ENCODE measurements around the gene CBLN3.
"Not testable (repeated sequence)": the region's sequence is repeated elsewhere in the genome, so short reads cannot be mapped to it uniquely, and the experiment has no call there.

The CBLN3 gene

GRCh38 chr14:24389226-24389848, 40.1 kb downstream of the CBLN3 start:
- Histone ChIP-seq H3K36me3 (ENCODE audit: control insufficient read depth, insufficient read depth, low read length) (no peaks in the 10 kb centered on the region), H3K4me3 (ENCODE audit: extremely low read depth, insufficient read depth, low read length, poor library complexity, severe bottlenecking) (no peak overlapping the region), H3K27ac (ENCODE audit: low read depth, low read length, severe bottlenecking) (no peak overlapping the region), H3K9me3 (ENCODE audit: control insufficient read depth, low read length) (no peaks in the 10 kb centered on the region), H3K4me1 (ENCODE audit: control insufficient read depth, insufficient read depth, low read length, poor library complexity, severe bottlenecking) (peaks cover 3% of the 10 kb centered on the region)
- WGBS, 2 experiments (ENCODE audit: insufficient coverage in 2 of 2) = 85 to 89% methylated on average over 4 to 7 of the region's 11 CpGs

- Histone ChIP-seq H3K4me1 (ENCODE audit: control insufficient read depth, insufficient read depth, low read length, poor library complexity, severe bottlenecking) (peaks cover 3% of the 10 kb centered on the region), H3K4me3 (ENCODE audit: extremely low read depth, insufficient read depth, low read length, poor library complexity, severe bottlenecking) (no peak overlapping the region), H3K9me3 (ENCODE audit: control insufficient read depth, low read length) (no peaks in the 10 kb centered on the region), H3K27ac (ENCODE audit: low read depth, low read length, severe bottlenecking) (no peak overlapping the region), H3K36me3 (ENCODE audit: control insufficient read depth, insufficient read depth, low read length) (no peaks in the 10 kb centered on the region)
- WGBS, 2 experiments (ENCODE audit: insufficient coverage in 2 of 2) = 81 to 86% methylated on average over 1 of the region's 2 CpGs
Measured at GRCh38 chr14:24388474-24389179, 40.8 kb downstream of the CBLN3 start.

- H3K9me3 ChIP-seq (ENCODE audit: control insufficient read depth, low read length); H3K4me1 ChIP-seq (ENCODE audit: control insufficient read depth, insufficient read depth, low read length, poor library complexity, severe bottlenecking); H3K4me3 ChIP-seq (ENCODE audit: extremely low read depth, insufficient read depth, low read length, poor library complexity, severe bottlenecking); H3K36me3 ChIP-seq (ENCODE audit: control insufficient read depth, insufficient read depth, low read length); H3K27ac ChIP-seq (ENCODE audit: low read depth, low read length, severe bottlenecking): not testable (repeated sequence)
- 95% methylated on average over 2 to 5 of the region's 5 CpGs for WGBS, 2 experiments (ENCODE audit: insufficient coverage in 2 of 2)
Measured at GRCh38 chr14:24387579-24387978, 41.9 kb downstream of the CBLN3 start.

GRCh38 chr14:24387009-24387345, 42.5 kb downstream of the CBLN3 start:
- Histone ChIP-seq H3K4me3 (ENCODE audit: extremely low read depth, insufficient read depth, low read length, poor library complexity, severe bottlenecking) (no peak overlapping the region), H3K9me3 (ENCODE audit: control insufficient read depth, low read length) (no peaks in the 10 kb centered on the region), H3K4me1 (ENCODE audit: control insufficient read depth, insufficient read depth, low read length, poor library complexity, severe bottlenecking) (no peaks in the 10 kb centered on the region), H3K36me3 (ENCODE audit: control insufficient read depth, insufficient read depth, low read length) (no peaks in the 10 kb centered on the region), H3K27ac (ENCODE audit: low read depth, low read length, severe bottlenecking) (no peak overlapping the region)
- WGBS, 2 experiments (ENCODE audit: insufficient coverage in 2 of 2) = 60 to 80% methylated on average over 1 to 2 of the region's 2 CpGs

GRCh38 chr14:24385524-24385923, 43.9 kb downstream of the CBLN3 start:
- Histone ChIP-seq H3K4me3 (ENCODE audit: extremely low read depth, insufficient read depth, low read length, poor library complexity, severe bottlenecking) (no peak overlapping the region), H3K27ac (ENCODE audit: low read depth, low read length, severe bottlenecking) (no peak overlapping the region), H3K36me3 (ENCODE audit: control insufficient read depth, insufficient read depth, low read length) (no peaks in the 10 kb centered on the region), H3K4me1 (ENCODE audit: control insufficient read depth, insufficient read depth, low read length, poor library complexity, severe bottlenecking) (no peaks in the 10 kb centered on the region), H3K9me3 (ENCODE audit: control insufficient read depth, low read length) (no peaks in the 10 kb centered on the region)
- 73 to 80% methylated on average over 1 to 4 of the region's 4 CpGs for WGBS, 2 experiments (ENCODE audit: insufficient coverage in 2 of 2)

GRCh38 chr14:24384169-24384568, 45.3 kb downstream of the CBLN3 start:
- Histone ChIP-seq H3K4me1 (ENCODE audit: control insufficient read depth, insufficient read depth, low read length, poor library complexity, severe bottlenecking) (no peaks in the 10 kb centered on the region), H3K27ac (ENCODE audit: low read depth, low read length, severe bottlenecking) (no peak overlapping the region), H3K36me3 (ENCODE audit: control insufficient read depth, insufficient read depth, low read length) (no peaks in the 10 kb centered on the region), H3K4me3 (ENCODE audit: extremely low read depth, insufficient read depth, low read length, poor library complexity, severe bottlenecking) (no peak overlapping the region), H3K9me3 (ENCODE audit: control insufficient read depth, low read length) (no peaks in the 10 kb centered on the region)
- 89 to 97% methylated on average over 3 to 4 of the region's 4 CpGs for WGBS, 2 experiments (ENCODE audit: insufficient coverage in 2 of 2)

GRCh38 chr14:24382064-24382371, 47.5 kb downstream of the CBLN3 start:
- Histone ChIP-seq H3K36me3 (ENCODE audit: control insufficient read depth, insufficient read depth, low read length) (peaks cover 11% of the 10 kb centered on the region), H3K27ac (ENCODE audit: low read depth, low read length, severe bottlenecking) (no peak overlapping the region), H3K4me1 (ENCODE audit: control insufficient read depth, insufficient read depth, low read length, poor library complexity, severe bottlenecking) (no peaks in the 10 kb centered on the region), H3K9me3 (ENCODE audit: control insufficient read depth, low read length) (no peaks in the 10 kb centered on the region), H3K4me3 (ENCODE audit: extremely low read depth, insufficient read depth, low read length, poor library complexity, severe bottlenecking) (no peak overlapping the region)
- WGBS, 2 experiments (ENCODE audit: insufficient coverage in 2 of 2) = 86 to 96% methylated on average over 4 of the region's 4 CpGs

GRCh38 chr14:24381363-24382063, 48.0 kb downstream of the CBLN3 start:
- Histone ChIP-seq H3K27ac (ENCODE audit: low read depth, low read length, severe bottlenecking) (no peak overlapping the region), H3K4me3 (ENCODE audit: extremely low read depth, insufficient read depth, low read length, poor library complexity, severe bottlenecking) (no peak overlapping the region), H3K4me1 (ENCODE audit: control insufficient read depth, insufficient read depth, low read length, poor library complexity, severe bottlenecking) (no peaks in the 10 kb centered on the region), H3K36me3 (ENCODE audit: control insufficient read depth, insufficient read depth, low read length) (peaks cover 16% of the 10 kb centered on the region), H3K9me3 (ENCODE audit: control insufficient read depth, low read length) (no peaks in the 10 kb centered on the region)
- WGBS, 2 experiments (ENCODE audit: insufficient coverage in 2 of 2) = 88 to 94% methylated on average over 7 of the region's 8 CpGs

- Histone ChIP-seq H3K9me3 (ENCODE audit: control insufficient read depth, low read length) (no peaks in the 10 kb centered on the region), H3K36me3 (ENCODE audit: control insufficient read depth, insufficient read depth, low read length) (peaks cover 28% of the 10 kb centered on the region), H3K27ac (ENCODE audit: low read depth, low read length, severe bottlenecking) (no peak overlapping the region), H3K4me3 (ENCODE audit: extremely low read depth, insufficient read depth, low read length, poor library complexity, severe bottlenecking) (no peak overlapping the region), H3K4me1 (ENCODE audit: control insufficient read depth, insufficient read depth, low read length, poor library complexity, severe bottlenecking) (no peaks in the 10 kb centered on the region)
- WGBS, 2 experiments (ENCODE audit: insufficient coverage in 2 of 2) = 90 to 91% methylated on average over 6 of the region's 15 CpGs
Measured at GRCh38 chr14:24379907-24380730, 49.3 kb downstream of the CBLN3 start.

- 85 to 97% methylated on average over 6 to 7 of the region's 7 CpGs for WGBS, 2 experiments (ENCODE audit: insufficient coverage in 2 of 2)
Measured at GRCh38 chr14:24378981-24379906, 50.2 kb downstream of the CBLN3 start.

More at GRCh38 chr14:24378981-24379906, 50.2 kb downstream of the CBLN3 start:
- no peaks in the 10 kb centered on the region for H3K9me3 ChIP-seq (ENCODE audit: control insufficient read depth, low read length)
- no peaks in the 10 kb centered on the region for H3K4me1 ChIP-seq (ENCODE audit: control insufficient read depth, insufficient read depth, low read length, poor library complexity, severe bottlenecking)
- H3K4me3 ChIP-seq (ENCODE audit: extremely low read depth, insufficient read depth, low read length, poor library complexity, severe bottlenecking) = no peak overlapping the region
- no peak overlapping the region for H3K27ac ChIP-seq (ENCODE audit: low read depth, low read length, severe bottlenecking)
- peaks cover 37% of the 10 kb centered on the region for H3K36me3 ChIP-seq (ENCODE audit: control insufficient read depth, insufficient read depth, low read length)

Measured in mesodermal cell (in vitro differentiated cells).